Esophagus mucosa (tissue), 1 donor: ENCODE measurements around the gene RAB25. TPM values are rescaled to one million over a fixed set of nuclear protein-coding genes. Genes with fewer than 3 reads are reported as not detected.
"Not testable (repeated sequence)": the region's sequence is repeated elsewhere in the genome, so short reads cannot be mapped to it uniquely, and the experiment has no call there.

Source experiments
- ATAC-seq: fragments of 200-7000 bp; cut with Tn5 transposase; one replicate; pipeline ENCODE4 v1.9.1; 2020
- total RNA-seq: library from RNA; stranded (reverse); gene quantifications from one replicate; pipeline ENCODE4 v1.2.4, GENCODE V29; 2023
- donor health status: DM: yes; HTN: yes; CAD: no.

Gene RAB25
- total RNA-seq, 1 donor from 2014 or later: 420 TPM

GRCh38 chr1:156055281-156056048 is 5.5 kb upstream of the RAB25 start:
- ATAC-seq: no peak

- no peak for ATAC-seq
These were observed 4.6 kb upstream of the RAB25 start for GRCh38 chr1:156056326-156056849.

GRCh38 chr1:156062189-156062588 is 1.2 kb downstream of the RAB25 start:
- ATAC-seq: peak; percentile 79

GRCh38 chr1:156063997-156064285 is 3.0 kb downstream of the RAB25 start:
- no peak for ATAC-seq

- no peak for ATAC-seq
These were observed 3.7 kb downstream of the RAB25 start for GRCh38 chr1:156064615-156065014.

- no peak for ATAC-seq
These were observed 4.3 kb downstream of the RAB25 start for GRCh38 chr1:156065212-156065611.

- ATAC-seq: no peak
These were observed 4.9 kb downstream of the RAB25 start for GRCh38 chr1:156065871-156066270.

GRCh38 chr1:156067262-156067661 is 6.3 kb downstream of the RAB25 start:
- ATAC-seq: no peak

GRCh38 chr1:156069490-156070455 is 8.8 kb downstream of the RAB25 start:
- ATAC-seq: no peak

- ATAC-seq: peak; percentile 7
These were observed 9.6 kb downstream of the RAB25 start for GRCh38 chr1:156070548-156070947.

- ATAC-seq: not testable (repeated sequence)
These were observed 10.4 kb downstream of the RAB25 start for GRCh38 chr1:156071332-156071816.

- no peak for ATAC-seq
These were observed 11.3 kb downstream of the RAB25 start for GRCh38 chr1:156072251-156072650.

GRCh38 chr1:156073110-156073687 is 12.2 kb downstream of the RAB25 start:
- no peak for ATAC-seq

- ATAC-seq: no peak
These were observed 12.8 kb downstream of the RAB25 start for GRCh38 chr1:156073740-156074139.

GRCh38 chr1:156074661-156075060 is 13.7 kb downstream of the RAB25 start:
- ATAC-seq: no peak

- no peak for ATAC-seq
These were observed 14.2 kb downstream of the RAB25 start for GRCh38 chr1:156075162-156075561.

- no peak for ATAC-seq
These were observed 14.8 kb downstream of the RAB25 start for GRCh38 chr1:156075775-156076204.

- peak; percentile 36 for ATAC-seq
These were observed 15.9 kb downstream of the RAB25 start for GRCh38 chr1:156076609-156077429.

- no peak for ATAC-seq
These were observed 16.4 kb downstream of the RAB25 start for GRCh38 chr1:156077430-156077760.

GRCh38 chr1:156078728-156079127 is 17.8 kb downstream of the RAB25 start:
- no peak for ATAC-seq

GRCh38 chr1:156079762-156080161 is 18.8 kb downstream of the RAB25 start:
- ATAC-seq: no peak

GRCh38 chr1:156080241-156080862 is 19.4 kb downstream of the RAB25 start:
- no peak for ATAC-seq
